Endothelial cell of umbilical vein (primary cell): ENCODE measurements around the gene SERINC1. TPM values are rescaled to one million over a fixed set of nuclear protein-coding genes. Genes with fewer than 3 reads are reported as not detected.

Experiments used
- BruUV-seq: library from RNA; stranded (reverse); fragments of 400-500 nt; replicated peaks from 2 replicates; lab custom pipeline; 2021; lab: Mats Ljungman, UMichigan
- CTCF ChIA-PET: fragments of 300-600, 350-600 bp; sonication (Branson Sonifier 250); formaldehyde crosslinking; loops from one replicate; lab custom pipeline; 2021; ENCODE audit warnings: antibody characterized with exemption, inconsistent platforms; lab: Charles Lee
- POLR2A ChIA-PET: fragments of 300-600, 350-600 bp; sonication (Branson Sonifier 250); formaldehyde crosslinking; loops from one replicate; lab custom pipeline; 2021; ENCODE audit warnings: antibody characterized with exemption, inconsistent platforms; lab: Charles Lee
- DNase-seq: peaks from one replicate; pipeline ENCODE4 v3.0.0-alpha.2; 2011; ENCODE audit warnings: low read depth, low spot score
- FAIRE-seq: peaks from 2 replicates; lab custom pipeline; 2011; peaks lifted over from hg19 to GRCh38; lab: Jason Lieb, UNC
- H2AFZ ChIP-seq: 2 replicates; pipeline ENCODE4 v1.6.0; 2012; ENCODE audit warnings: low read depth, low read length, control low read depth, inconsistent platforms
- H3K27ac ChIP-seq: 2 replicates; pipeline ENCODE4 v1.5.1; 2011; ENCODE audit warnings: low read depth, mild to moderate bottlenecking, control low read depth, low read length, moderate library complexity; ENCODE audit not compliant: insufficient read depth
- H3K27me3 ChIP-seq, 2 experiments: 2 replicates each; pipeline versions ENCODE4 v1.6.0 to v1.6.1; 2011; ENCODE audit warnings: low read length in 2 of 2, mixed read lengths in 1 of 2; ENCODE audit not compliant: control insufficient read depth in 2 of 2, insufficient read depth in 2 of 2
- H3K36me3 ChIP-seq, 2 experiments: 2 replicates in 1 of 2; 3 replicates in 1 of 2; pipeline ENCODE4 v1.5.1; 2011; ENCODE audit warnings: low read length in 2 of 2, mild to moderate bottlenecking in 1 of 2, moderate library complexity in 1 of 2; ENCODE audit not compliant: control insufficient read depth in 2 of 2, insufficient read depth in 2 of 2; ENCODE audit errors: extremely low read depth in 1 of 2
- H3K4me1 ChIP-seq: 3 replicates; pipeline ENCODE4 v1.5.1; 2011; ENCODE audit warnings: mild to moderate bottlenecking, low read length; ENCODE audit not compliant: control insufficient read depth, insufficient read depth; ENCODE audit errors: extremely low read depth
- H3K4me2 ChIP-seq: 2 replicates; pipeline ENCODE4 v1.6.1; 2011; ENCODE audit warnings: low read length, control low read depth, mixed read lengths; ENCODE audit not compliant: insufficient read depth
- H3K4me3 ChIP-seq, 3 experiments: fragments of 200-600 bp in 1 of 3; sonication (generic), shearing (Covaris generic) in 1 of 3; replicated peaks in 1 of 3; 2 replicates each; pipeline ENCODE4 v1.5.1; 2011 to 2016; ENCODE audit warnings: control low read depth in 3 of 3, low read length in 3 of 3, mild to moderate bottlenecking in 2 of 3, inconsistent platforms in 1 of 3, low read depth in 1 of 3, moderate library complexity in 1 of 3; ENCODE audit not compliant: insufficient read depth in 1 of 3
- H3K79me2 ChIP-seq: 2 replicates; pipeline ENCODE4 v1.6.0; 2012; ENCODE audit warnings: low read length, inconsistent platforms; ENCODE audit not compliant: control insufficient read depth, insufficient read depth
- H3K9ac ChIP-seq: replicated peaks from 2 replicates; pipeline ENCODE3; 2011; ENCODE audit warnings: low read length, control low read depth; ENCODE audit not compliant: insufficient read depth; ENCODE audit errors: extremely low read depth
- H3K9me1 ChIP-seq: replicated peaks from 3 replicates; pipeline ENCODE4 v1.6.0; 2011; ENCODE audit warnings: mild to moderate bottlenecking, low read length; ENCODE audit not compliant: control insufficient read depth, insufficient read depth; ENCODE audit errors: extremely low read depth
- H3K9me3 ChIP-seq: replicated peaks from 2 replicates; pipeline ENCODE4 v1.5.1; 2012; ENCODE audit warnings: low read length, inconsistent platforms; ENCODE audit not compliant: control insufficient read depth, insufficient read depth
- H4K20me1 ChIP-seq: replicated peaks from 2 replicates; pipeline ENCODE3; 2011; ENCODE audit warnings: mild to moderate bottlenecking, low read length; ENCODE audit not compliant: control insufficient read depth, insufficient read depth; ENCODE audit errors: extremely low read depth
- CTCF ChIP-seq, 2 donors: IDR thresholded peaks; 1 replicate in 1 of 2; 2 replicates in 1 of 2; pipeline ENCODE4 v1.5.1; 2011; ENCODE audit warnings: low read length in 2 of 2, mild to moderate bottlenecking in 2 of 2, moderate library complexity in 2 of 2, control low read depth in 1 of 2, inconsistent platforms in 1 of 2, low read depth in 1 of 2; ENCODE audit not compliant: insufficient read depth in 1 of 2; ENCODE audit errors: extremely low read depth in 1 of 2
- EZH2 ChIP-seq: IDR thresholded peaks from 2 replicates; pipeline ENCODE4 v1.6.1; 2012; ENCODE audit warnings: borderline replicate concordance, low read depth, mild to moderate bottlenecking, moderate library complexity, low read length, inconsistent platforms; ENCODE audit not compliant: severe bottlenecking
- FOS ChIP-seq: IDR thresholded peaks from 2 replicates; pipeline ENCODE4 v1.6.1; 2011; ENCODE audit warnings: mild to moderate bottlenecking, low read length, moderate library complexity, borderline replicate concordance; ENCODE audit not compliant: insufficient read depth
- GATA2 ChIP-seq: IDR thresholded peaks from 2 replicates; pipeline ENCODE4 v1.7.0; 2011; ENCODE audit warnings: low read depth, mild to moderate bottlenecking, moderate library complexity, mixed read lengths, low read length; ENCODE audit not compliant: insufficient read length, insufficient read depth
- JUN ChIP-seq: IDR thresholded peaks from 2 replicates; pipeline ENCODE4 v1.6.1; 2011; ENCODE audit warnings: borderline replicate concordance, low read depth; ENCODE audit not compliant: insufficient read length, insufficient read depth
- MAX ChIP-seq: IDR thresholded peaks from 2 replicates; pipeline ENCODE4 v1.6.1; 2011; ENCODE audit not compliant: insufficient read depth, insufficient read length
- MYC ChIP-seq: IDR thresholded peaks from one replicate; pipeline ENCODE4 v1.6.1; 2011; ENCODE audit warnings: mild to moderate bottlenecking, low read depth, low read length
- POLR2A ChIP-seq: IDR thresholded peaks from 2 replicates; pipeline ENCODE4 v1.6.1; 2012; ENCODE audit warnings: low read depth, mild to moderate bottlenecking, control low read depth, low read length
- POLR2AphosphoS5 ChIP-seq: IDR thresholded peaks from 2 replicates; pipeline ENCODE4 v1.6.1; 2012; ENCODE audit warnings: low read depth, mild to moderate bottlenecking, control low read depth, low read length, moderate library complexity; ENCODE audit not compliant: insufficient read depth
- dilution Hi-C: fragments of 300-500 bp; cut with MboI; formaldehyde crosslinking; loops from one replicate; pipeline ENCODE4 v1.15.0; 2019; ENCODE audit warnings: low sequenced_read_pairs; ENCODE audit not compliant: extremely low pct_ligation_motif_present
- intact Hi-C: fragments of 100-400 bp; cut with micrococcal nuclease; formaldehyde crosslinking; loops from one replicate; pipeline ENCODE4 v1.10.0; 2022
- polyA plus RNA-seq, 4 experiments: library from polyadenylated mRNA; depleted of rRNA in 3 of 4; stranded (reverse) in 3 of 4; unstranded in 1 of 4; fragments of >200 nt; gene quantifications; 2 replicates each; pipeline versions ENCODE4 v1.2.1 to v1.2.3, GENCODE V29; 2011 to 2012; ENCODE audit warnings: missing spikeins in 1 of 4
- total RNA-seq: library from RNA; stranded (reverse); gene quantifications from 2 replicates; pipeline ENCODE4 v1.2.3, GENCODE V29; 2021

Gene SERINC1
- total and polyA plus RNA-seq, 2 donors (not counting 3 experiments of a cell fraction or from before 2014, with no cell fraction given): 40.4 to 76.5 TPM

- H3K4me1 ChIP-seq: no peaks in the 10 kb centered on the region
- CTCF ChIA-PET: no interaction called here
- no peaks in the 10 kb centered on the region for H3K27me3 ChIP-seq
- intact Hi-C loops (loop anchor here (1.0 kb wide), 1 partner anchor 9 kb away; no protein-coding TSS in a partner anchor), dilution Hi-C loops (no loop called here)
- no peak for DNase-seq
- H3K9ac ChIP-seq: no peak overlapping the region
- no peak overlapping the region for H3K4me2 ChIP-seq
- no peak overlapping the region for H3K27ac ChIP-seq
- POLR2A ChIA-PET: no interaction called here
- H2AFZ ChIP-seq: no peak overlapping the region
- FAIRE-seq: no peak
- H3K79me2 ChIP-seq: no peaks in the 10 kb centered on the region
- H3K4me3 ChIP-seq: no peak overlapping the region
- H3K9me3 ChIP-seq: no peaks in the 10 kb centered on the region
- no peaks in the 10 kb centered on the region for H3K9me1 ChIP-seq
- H3K36me3 ChIP-seq: peaks cover 0 to 4% of the 10 kb centered on the region in 2 experiments
- no TSS peak for BruUV-seq
- TF ChIP-seq CTCF (IDR thresholded peaks at IDR 0.05; ENCODE audit: extremely low read depth in 1 of 2, insufficient read depth in 1 of 2, low read depth in 1 of 2, low read length in 2 of 2) (no peak), JUN (no peak), POLR2AphosphoS5 (no peak), MYC (no peak), POLR2A (no peak), GATA2 (no peak), EZH2 (no peak), FOS (no peak), MAX (no peak)
- no peaks in the 10 kb centered on the region for H4K20me1 ChIP-seq
Measured at GRCh38 chr6:122428781-122429180, 42.8 kb downstream of the SERINC1 start.
